B cell (primary cell): ENCODE measurements around the gene EPB41L4A. TPM values are rescaled to one million over a fixed set of nuclear protein-coding genes. Genes with fewer than 3 reads are reported as not detected.

Experiments
- ATAC-seq: fragments of 200-7000 bp; cut with Tn5 transposase; one replicate; pipeline ENCODE4 v1.10.0; 2021; ENCODE audit warnings: low read depth, mild to moderate bottlenecking, moderate number of reproducible peaks, moderate library complexity
- CTCF ChIA-PET: fragments of 350-600 bp; sonication (Branson Sonifier 250); formaldehyde crosslinking; loops from one replicate; lab custom pipeline; 2021; ENCODE audit warnings: antibody characterized with exemption, inconsistent platforms; lab: Charles Lee
- POLR2A ChIA-PET: fragments of 350-600 bp; sonication (Branson Sonifier 250); formaldehyde crosslinking; loops from one replicate; lab custom pipeline; 2021; ENCODE audit warnings: antibody characterized with exemption; lab: Charles Lee
- DNase-seq: peaks from one replicate; pipeline ENCODE4 v3.0.0; 2013
- H2AFZ ChIP-seq: 2 replicates; pipeline ENCODE4 v1.6.1; 2012; ENCODE audit warnings: mild to moderate bottlenecking, low read depth, low read length; ENCODE audit not compliant: insufficient read depth, poor library complexity, severe bottlenecking
- H3K27ac ChIP-seq, 2 donors: 1 replicate in 1 of 2; 2 replicates in 1 of 2; pipeline ENCODE4 v1.5.1; 2012 to 2013; ENCODE audit warnings: low read length in 2 of 2, mild to moderate bottlenecking in 2 of 2, moderate library complexity in 1 of 2
- H3K27me3 ChIP-seq, 4 experiments: fragments of 200-600 bp in 1 of 4; sonication (generic) in 1 of 4; replicated peaks in 1 of 4; 1 replicate in 2 of 4; 2 replicates in 2 of 4; pipeline versions ENCODE4 v1.6.1 to v1.7.0; 2013 to 2016; ENCODE audit warnings: low read length in 3 of 4, mild to moderate bottlenecking in 2 of 4, mixed read lengths in 1 of 4, moderate library complexity in 1 of 4; ENCODE audit not compliant: insufficient read depth in 4 of 4, control insufficient read depth in 3 of 4; ENCODE audit errors: control extremely low read depth in 1 of 4
- H3K36me3 ChIP-seq, 2 experiments: replicated peaks in 1 of 2; 1 replicate in 1 of 2; 2 replicates in 1 of 2; pipeline versions ENCODE4 v1.6.1 to v1.7.1; 2013; ENCODE audit warnings: low read length in 1 of 2; ENCODE audit not compliant: insufficient read depth in 2 of 2, control insufficient read depth in 1 of 2; ENCODE audit errors: control extremely low read depth in 1 of 2, extremely low read depth in 1 of 2
- H3K4me1 ChIP-seq, 2 donors: fragments of 200-600 bp in 1 of 2; sonication (generic) in 1 of 2; 1 replicate in 1 of 2; 2 replicates in 1 of 2; pipeline versions ENCODE4 v1.5.1 to v1.6.1; 2013 to 2017; ENCODE audit warnings: low read length in 2 of 2; ENCODE audit not compliant: control insufficient read depth in 2 of 2, insufficient read depth in 2 of 2
- H3K4me2 ChIP-seq: replicated peaks from 2 replicates; pipeline ENCODE3; 2012; ENCODE audit warnings: mild to moderate bottlenecking, low read depth, low read length; ENCODE audit not compliant: poor library complexity, severe bottlenecking
- H3K4me3 ChIP-seq, 5 experiments: fragments of 200-600 bp in 1 of 5; sonication (generic) in 1 of 5; 1 replicate in 3 of 5; 2 replicates in 2 of 5; pipeline versions ENCODE4 v1.5.1 to v1.7.0; 2011 to 2016; ENCODE audit warnings: low read length in 4 of 5, mild to moderate bottlenecking in 4 of 5, low read depth in 2 of 5, control low read depth in 1 of 5, moderate library complexity in 1 of 5; ENCODE audit not compliant: insufficient read depth in 1 of 5; ENCODE audit errors: control extremely low read depth in 1 of 5, extremely low read depth in 1 of 5
- H3K79me2 ChIP-seq: fragments of 200-600 bp; sonication (generic); one replicate; pipeline ENCODE4 v1.6.0; 2016; ENCODE audit warnings: low read length; ENCODE audit not compliant: control insufficient read depth, insufficient read depth
- H3K9ac ChIP-seq: fragments of 200-600 bp; sonication (generic); 2 replicates; pipeline ENCODE4 v1.6.1; 2017; ENCODE audit warnings: mild to moderate bottlenecking, low read length, moderate library complexity
- H3K9me3 ChIP-seq, 3 donors: one replicate each; pipeline versions ENCODE4 v1.6.1 to v1.7.1; 2013; ENCODE audit warnings: low read length in 2 of 3; ENCODE audit not compliant: control insufficient read depth in 2 of 3, insufficient read depth in 1 of 3; ENCODE audit errors: control extremely low read depth in 1 of 3
- H4K20me1 ChIP-seq: 2 replicates; pipeline ENCODE4 v1.6.0; 2012; ENCODE audit warnings: mild to moderate bottlenecking, low read length; ENCODE audit not compliant: insufficient read depth, control insufficient read depth, poor library complexity, severe bottlenecking
- H3K27ac Mint-ChIP-seq: one replicate; pipeline ENCODE4 v1.8.0; 2021; ENCODE audit warnings: mixed read lengths
- H3K27me3 Mint-ChIP-seq: one replicate; pipeline ENCODE4 v1.8.0; 2021; ENCODE audit warnings: mixed read lengths
- H3K4me1 Mint-ChIP-seq: one replicate; pipeline ENCODE4 v1.8.0; 2021; ENCODE audit warnings: mixed read lengths
- H3K4me3 Mint-ChIP-seq: one replicate; pipeline ENCODE4 v1.8.0; 2021; ENCODE audit warnings: mixed read lengths
- H3K9me3 Mint-ChIP-seq: one replicate; pipeline ENCODE4 v1.8.0; 2022; ENCODE audit warnings: mixed read lengths; ENCODE audit not compliant: insufficient read depth
- EZH2 ChIP-seq: IDR thresholded peaks from 2 replicates; pipeline ENCODE4 v1.6.1; 2012; ENCODE audit warnings: borderline replicate concordance, low read depth, mild to moderate bottlenecking, moderate library complexity, low read length; ENCODE audit not compliant: insufficient read depth, poor library complexity, severe bottlenecking
- WGBS: methylation state at CpG from one replicate; pipeline ENCODE4 v1.1.5; 2013; ENCODE audit warnings: missing lambda C conversion rate; ENCODE audit not compliant: insufficient coverage; 5-methylcytosine and 5-hydroxymethylcytosine counted together
- intact Hi-C: fragments of 100-400 bp; cut with micrococcal nuclease; formaldehyde crosslinking; loops from one replicate; pipeline ENCODE4 v1.10.0; 2022
- polyA plus RNA-seq: library from polyadenylated mRNA; depleted of rRNA; stranded (reverse); fragments of >200 nt; gene quantifications from 2 replicates; pipeline ENCODE4 v1.2.3, GENCODE V29; 2012
- total RNA-seq, 2 donors: library from RNA; stranded (reverse); fragments of 120-200 nt in 1 of 2; gene quantifications; 1 replicate in 1 of 2; 2 replicates in 1 of 2; pipeline versions ENCODE4 v1.2.3 to v1.2.4, GENCODE V29; 2013 to 2022
- TF ChIP-seq, protein P1 (sequence below): fragments of 200-600 bp; IDR thresholded peaks from one replicate; pipeline ENCODE4 v1.8.0; 2022; ENCODE audit warnings: antibody characterized with exemption, mild to moderate bottlenecking

EPB41L4A gene
- total and polyA plus RNA-seq, 2 donors (not counting 1 experiment from before 2014, with no cell fraction given): 1.8 to 12.9 TPM

DNA sequence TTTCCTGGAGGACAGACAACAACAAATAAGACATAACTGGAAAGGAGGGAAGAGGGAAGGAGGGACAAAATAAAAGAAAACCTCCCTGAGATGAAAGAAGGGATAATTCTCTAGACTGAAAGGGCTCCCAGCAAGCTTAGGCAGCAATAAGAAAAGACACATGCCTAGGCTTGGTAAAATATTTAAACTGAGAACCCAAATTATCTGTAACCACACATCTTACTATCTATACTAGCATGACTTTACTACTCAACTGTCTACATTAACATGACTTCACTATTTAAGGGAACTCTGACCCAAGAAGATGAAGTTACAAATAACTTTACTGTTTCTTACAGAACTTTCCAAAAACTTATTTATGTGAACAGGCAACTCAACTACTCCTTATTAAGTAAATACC is 95.9 kb downstream of the EPB41L4A start:
- H3K4me3 Mint-ChIP-seq: no peak overlapping the region
- DNase-seq (no peak), ATAC-seq (no peak)
- peaks cover 0 to 3% (median 0%) of the 10 kb centered on the region in 4 experiments for H3K27me3 ChIP-seq
- H3K27ac Mint-ChIP-seq: no peak overlapping the region
- H3K36me3 ChIP-seq: no peaks in the 10 kb centered on the region
- no peak overlapping the region for H2AFZ ChIP-seq
- no peaks in the 10 kb centered on the region for H3K9me3 ChIP-seq
- no peak for TF ChIP-seq EZH2
- TF ChIP-seq, protein P1, sequence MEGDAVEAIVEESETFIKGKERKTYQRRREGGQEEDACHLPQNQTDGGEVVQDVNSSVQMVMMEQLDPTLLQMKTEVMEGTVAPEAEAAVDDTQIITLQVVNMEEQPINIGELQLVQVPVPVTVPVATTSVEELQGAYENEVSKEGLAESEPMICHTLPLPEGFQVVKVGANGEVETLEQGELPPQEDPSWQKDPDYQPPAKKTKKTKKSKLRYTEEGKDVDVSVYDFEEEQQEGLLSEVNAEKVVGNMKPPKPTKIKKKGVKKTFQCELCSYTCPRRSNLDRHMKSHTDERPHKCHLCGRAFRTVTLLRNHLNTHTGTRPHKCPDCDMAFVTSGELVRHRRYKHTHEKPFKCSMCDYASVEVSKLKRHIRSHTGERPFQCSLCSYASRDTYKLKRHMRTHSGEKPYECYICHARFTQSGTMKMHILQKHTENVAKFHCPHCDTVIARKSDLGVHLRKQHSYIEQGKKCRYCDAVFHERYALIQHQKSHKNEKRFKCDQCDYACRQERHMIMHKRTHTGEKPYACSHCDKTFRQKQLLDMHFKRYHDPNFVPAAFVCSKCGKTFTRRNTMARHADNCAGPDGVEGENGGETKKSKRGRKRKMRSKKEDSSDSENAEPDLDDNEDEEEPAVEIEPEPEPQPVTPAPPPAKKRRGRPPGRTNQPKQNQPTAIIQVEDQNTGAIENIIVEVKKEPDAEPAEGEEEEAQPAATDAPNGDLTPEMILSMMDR: no peak
- H3K4me1 Mint-ChIP-seq: no peaks in the 10 kb centered on the region
- H3K4me1 ChIP-seq: no peaks in the 10 kb centered on the region
- H3K9ac ChIP-seq: no peak overlapping the region
- H4K20me1 ChIP-seq: no peaks in the 10 kb centered on the region
- ChIA-PET CTCF (no interaction called here), POLR2A (no interaction called here)
- no peak overlapping the region for H3K4me3 ChIP-seq
- no peaks in the 10 kb centered on the region for H3K79me2 ChIP-seq
- intact Hi-C loops: no loop called here
- H3K9me3 Mint-ChIP-seq: no peaks in the 10 kb centered on the region
- H3K27ac ChIP-seq: no peak overlapping the region
- H3K4me2 ChIP-seq: no peak overlapping the region
- H3K27me3 Mint-ChIP-seq: peaks cover 32% of the 10 kb centered on the region

DNA sequence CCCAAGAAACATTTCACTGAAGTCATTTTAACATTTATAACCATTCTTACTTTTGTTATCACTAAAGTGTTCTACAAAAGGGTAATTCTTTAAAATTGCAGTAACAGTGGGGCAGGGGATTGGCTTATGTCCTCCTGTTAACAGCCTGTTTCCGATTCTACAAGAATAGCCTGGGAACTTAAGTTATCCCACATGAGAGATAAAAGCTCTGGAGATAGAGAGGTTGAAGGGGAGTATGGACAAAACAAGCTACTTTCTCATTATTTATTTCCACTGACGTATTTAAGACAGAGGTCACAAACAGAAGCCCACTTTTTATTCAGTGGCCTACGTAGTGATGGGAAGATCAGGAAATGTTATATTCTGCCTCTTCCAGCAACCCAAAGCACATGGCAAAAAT is 98.7 kb downstream of the EPB41L4A start:
- Mint-ChIP-seq H3K27me3 (peaks cover 23% of the 10 kb centered on the region), H3K9me3 (no peaks in the 10 kb centered on the region), H3K4me1 (no peaks in the 10 kb centered on the region), H3K27ac (no peak overlapping the region), H3K4me3 (no peak overlapping the region)
- Histone ChIP-seq H3K36me3 (no peaks in the 10 kb centered on the region), H3K27me3 (no peaks in the 10 kb centered on the region), H3K4me2 (no peak overlapping the region), H3K4me1 (no peaks in the 10 kb centered on the region), H3K9ac (no peak overlapping the region), H3K9me3 (no peaks in the 10 kb centered on the region), H3K27ac (no peak overlapping the region), H3K4me3 (no peak overlapping the region), H2AFZ (no peak overlapping the region), H4K20me1 (no peaks in the 10 kb centered on the region), H3K79me2 (no peaks in the 10 kb centered on the region)
- ATAC-seq: no peak
- intact Hi-C loops: no loop called here
- no peak for DNase-seq
- TF ChIP-seq EZH2: no peak
- TF ChIP-seq, protein P1: no peak
- CTCF ChIA-PET: no interaction called here
- no CpG with 5 or more reads among the region's 3 CpGs for WGBS
- POLR2A ChIA-PET: no interaction called here
